Suprapubic skin (tissue), 4 donors: ENCODE data around the gene KDM8.
"Not testable (repeated sequence)": the region's sequence is repeated elsewhere in the genome, so short reads cannot be mapped to it uniquely, and the experiment has no call there.

Experiments
- EP300 ChIP-seq: sonication (generic); formaldehyde crosslinking; IDR thresholded peaks from one replicate; pipeline ENCODE4 v1.6.1; 2017; ENCODE audit warnings: antibody characterized with exemption
- POLR2AphosphoS5 ChIP-seq, 3 donors: sonication (generic); formaldehyde crosslinking; IDR thresholded peaks; one replicate each; pipeline ENCODE4 v1.6.1; 2017; ENCODE audit warnings: antibody characterized with exemption in 3 of 3
- TF ChIP-seq, protein P1 (sequence below), 2 donors: fragments of 200-600 bp in 1 of 2; fragments of 450-650 bp in 1 of 2; sonication (generic) in 1 of 2; IDR thresholded peaks; one replicate each; pipeline ENCODE4 v1.5.1; 2016 to 2019; ENCODE audit warnings: antibody characterized with exemption in 2 of 2, mild to moderate bottlenecking in 1 of 2, moderate library complexity in 1 of 2

DNA sequence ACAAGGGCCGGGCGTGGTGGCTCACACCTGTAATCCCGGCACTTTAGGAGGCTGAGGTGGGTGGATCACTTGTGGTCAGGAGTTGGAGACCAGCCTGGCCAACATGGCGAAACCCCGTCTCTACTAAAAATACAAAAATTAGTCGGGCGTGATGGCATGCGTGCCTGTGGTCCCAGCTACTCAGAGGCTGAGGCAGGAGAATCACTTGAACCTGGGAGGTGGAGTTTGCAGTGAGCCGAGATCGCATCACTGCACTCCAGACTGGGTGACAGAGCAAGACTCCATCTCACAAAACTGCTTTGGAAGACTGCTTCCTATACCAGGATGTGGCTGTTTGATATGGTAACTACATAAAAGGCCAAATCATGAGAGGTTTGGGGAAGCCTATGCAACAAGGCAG lies 3.8 kb downstream of the KDM8 start:
- TF ChIP-seq, protein P1, sequence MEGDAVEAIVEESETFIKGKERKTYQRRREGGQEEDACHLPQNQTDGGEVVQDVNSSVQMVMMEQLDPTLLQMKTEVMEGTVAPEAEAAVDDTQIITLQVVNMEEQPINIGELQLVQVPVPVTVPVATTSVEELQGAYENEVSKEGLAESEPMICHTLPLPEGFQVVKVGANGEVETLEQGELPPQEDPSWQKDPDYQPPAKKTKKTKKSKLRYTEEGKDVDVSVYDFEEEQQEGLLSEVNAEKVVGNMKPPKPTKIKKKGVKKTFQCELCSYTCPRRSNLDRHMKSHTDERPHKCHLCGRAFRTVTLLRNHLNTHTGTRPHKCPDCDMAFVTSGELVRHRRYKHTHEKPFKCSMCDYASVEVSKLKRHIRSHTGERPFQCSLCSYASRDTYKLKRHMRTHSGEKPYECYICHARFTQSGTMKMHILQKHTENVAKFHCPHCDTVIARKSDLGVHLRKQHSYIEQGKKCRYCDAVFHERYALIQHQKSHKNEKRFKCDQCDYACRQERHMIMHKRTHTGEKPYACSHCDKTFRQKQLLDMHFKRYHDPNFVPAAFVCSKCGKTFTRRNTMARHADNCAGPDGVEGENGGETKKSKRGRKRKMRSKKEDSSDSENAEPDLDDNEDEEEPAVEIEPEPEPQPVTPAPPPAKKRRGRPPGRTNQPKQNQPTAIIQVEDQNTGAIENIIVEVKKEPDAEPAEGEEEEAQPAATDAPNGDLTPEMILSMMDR (IDR thresholded peaks at IDR 0.05) = not testable (repeated sequence)
- not testable (repeated sequence) for TF ChIP-seq EP300; POLR2AphosphoS5 (IDR thresholded peaks at IDR 0.05)
